ENCODE data around the gene USF3.

Gene USF3

GRCh38 chr3:113659101-113659541 lies 37.3 kb downstream of the USF3 start:
- TF ChIP-seq CTCF (IDR thresholded peaks at IDR 0.05; ENCODE audit: low read depth, low read length) = no peak
- DNase-seq (ENCODE audit: extremely low read depth, low read depth) = no peak

GRCh38 chr3:113658107-113658506 lies 38.3 kb downstream of the USF3 start:
- no peak for TF ChIP-seq CTCF (IDR thresholded peaks at IDR 0.05; ENCODE audit: low read depth, low read length)
- DNase-seq (ENCODE audit: extremely low read depth, low read depth) = no peak

- no peak for DNase-seq (ENCODE audit: extremely low read depth, low read depth)
- TF ChIP-seq CTCF (IDR thresholded peaks at IDR 0.05; ENCODE audit: low read depth, low read length) = no peak
Measured at GRCh38 chr3:113654851-113655250, 41.6 kb downstream of the USF3 start.

GRCh38 chr3:113654310-113654709 lies 42.1 kb downstream of the USF3 start:
- no peak for DNase-seq (ENCODE audit: extremely low read depth, low read depth)
- no peak for TF ChIP-seq CTCF (IDR thresholded peaks at IDR 0.05; ENCODE audit: low read depth, low read length)

- no peak for DNase-seq (ENCODE audit: extremely low read depth, low read depth)
- no peak for TF ChIP-seq CTCF (IDR thresholded peaks at IDR 0.05; ENCODE audit: low read depth, low read length)
Measured at GRCh38 chr3:113649174-113649845, 47.1 kb downstream of the USF3 start.

GRCh38 chr3:113648524-113648923 lies 47.9 kb downstream of the USF3 start:
- no peak for DNase-seq (ENCODE audit: extremely low read depth, low read depth)
- no peak for TF ChIP-seq CTCF (IDR thresholded peaks at IDR 0.05; ENCODE audit: low read depth, low read length)

- DNase-seq (ENCODE audit: extremely low read depth, low read depth) = no peak
- TF ChIP-seq CTCF (IDR thresholded peaks at IDR 0.05; ENCODE audit: low read depth, low read length) = no peak
Measured at GRCh38 chr3:113643583-113643982, 52.9 kb downstream of the USF3 start.
